HG03442 (cell line): ENCODE results near the gene OAF.
"Not testable (repeated sequence)": the region's sequence is repeated elsewhere in the genome, so short reads cannot be mapped to it uniquely, and the experiment has no call there.

Source experiments
- ATAC-seq: cut with Tn5 transposase; IDR thresholded peaks from one replicate; pipeline ENCODE4 v1.9.1; 2021; ENCODE audit warnings: mild to moderate bottlenecking, moderate library complexity; ENCODE audit not compliant: unreplicated experiment

Gene OAF

DNA sequence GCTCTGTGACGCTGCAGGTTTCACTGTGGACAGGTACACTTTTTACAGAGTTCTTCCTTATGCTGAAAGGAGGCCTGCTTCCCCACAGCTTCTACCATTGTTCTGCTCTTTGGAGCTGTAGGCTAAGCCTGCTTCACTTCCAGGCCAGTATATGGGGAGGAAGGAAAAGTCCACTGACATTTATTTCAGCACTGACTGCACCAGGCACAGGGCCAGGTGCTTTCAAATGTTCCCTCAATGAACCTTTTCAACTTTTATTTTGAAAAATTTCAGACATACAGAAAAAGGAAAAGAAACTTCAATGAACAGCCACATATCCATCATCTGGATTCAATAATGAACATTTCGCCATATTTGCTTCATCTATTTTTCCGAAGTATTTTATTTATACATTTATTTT lies 51.1 kb downstream of the OAF start:
- no peak for ATAC-seq

DNA sequence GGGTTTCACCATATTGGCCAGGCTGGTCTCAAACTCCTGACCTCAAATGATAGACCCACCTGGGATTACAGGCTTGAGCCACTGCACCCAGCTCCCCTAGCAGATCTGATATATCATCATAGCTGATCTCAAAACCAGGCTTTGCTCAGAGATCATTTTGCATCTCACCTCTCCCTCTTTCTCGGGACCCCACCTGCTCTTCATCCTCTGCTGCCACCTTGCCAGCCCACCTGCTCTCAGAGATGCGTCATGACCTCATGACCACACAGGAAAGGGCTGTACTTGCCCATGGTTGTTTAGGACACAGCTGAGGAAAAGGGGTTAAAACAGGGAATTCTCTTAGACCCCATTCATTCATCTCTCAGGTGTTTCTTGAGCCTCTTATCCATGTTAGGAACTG lies 56.5 kb downstream of the OAF start:
- ATAC-seq = no peak

GRCh38 chr11:120268686-120269085 lies 57.9 kb downstream of the OAF start:
- no peak for ATAC-seq

DNA sequence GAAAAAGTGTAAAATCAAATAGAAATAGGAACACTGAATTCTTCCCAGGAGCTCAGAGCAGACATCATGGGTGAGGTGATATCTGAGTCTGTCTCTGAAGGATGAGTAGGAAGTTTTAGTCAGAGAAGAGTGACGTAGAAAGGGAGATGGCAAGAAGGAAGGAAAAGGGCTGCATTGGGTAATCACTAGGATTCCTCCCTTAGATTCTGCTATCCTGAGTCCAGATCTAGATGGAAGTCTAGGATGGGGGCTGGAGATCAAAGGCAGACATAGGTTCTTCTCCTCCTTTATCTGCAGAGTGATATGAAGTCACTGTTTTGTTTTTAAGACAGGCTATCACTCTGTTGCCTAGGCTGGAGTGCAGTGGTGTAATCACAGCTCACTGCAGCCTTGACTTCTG lies 59.6 kb downstream of the OAF start:
- no peak for ATAC-seq

DNA sequence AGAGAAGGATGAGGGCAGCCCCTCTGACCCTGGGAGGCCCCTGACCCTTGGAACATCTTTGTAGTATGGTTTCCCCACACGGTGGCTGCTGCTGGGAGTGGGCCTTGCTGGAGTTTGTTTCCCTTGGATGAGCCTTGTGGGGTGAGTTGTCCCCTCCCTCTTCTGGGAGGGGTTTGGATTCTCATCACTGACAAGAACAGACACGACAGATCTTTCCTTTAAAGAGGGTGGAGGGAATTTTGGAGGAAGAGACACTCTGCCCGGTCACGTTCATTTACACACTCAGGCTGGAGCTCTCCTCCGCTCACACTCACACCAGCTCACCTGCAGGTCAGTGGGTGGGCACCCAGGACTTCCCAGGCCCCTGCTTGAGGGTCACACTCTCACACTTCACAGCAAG lies 60.8 kb downstream of the OAF start:
- ATAC-seq = no peak

GRCh38 chr11:120272303-120272702 lies 61.5 kb downstream of the OAF start:
- ATAC-seq = no peak

DNA sequence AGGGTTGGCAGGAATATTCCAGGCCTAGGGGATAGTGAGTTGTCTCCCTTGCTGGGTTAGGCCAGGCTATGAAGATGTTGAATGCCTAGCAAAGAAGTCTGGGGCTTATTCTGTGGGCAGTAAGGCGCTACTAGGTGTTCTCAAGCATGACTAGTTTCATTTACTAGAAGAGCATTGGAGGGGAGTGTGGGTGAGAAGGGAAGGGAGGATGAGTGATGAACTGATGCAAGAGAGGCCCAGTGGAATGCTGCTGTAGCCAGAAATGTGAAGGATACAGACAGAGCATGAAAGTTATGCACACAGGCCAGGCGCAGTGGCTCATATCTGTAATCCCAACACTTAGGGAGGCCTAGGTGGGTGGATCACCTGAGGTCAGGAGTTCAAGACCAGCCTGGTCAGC lies 62.6 kb downstream of the OAF start:
- no peak for ATAC-seq

DNA sequence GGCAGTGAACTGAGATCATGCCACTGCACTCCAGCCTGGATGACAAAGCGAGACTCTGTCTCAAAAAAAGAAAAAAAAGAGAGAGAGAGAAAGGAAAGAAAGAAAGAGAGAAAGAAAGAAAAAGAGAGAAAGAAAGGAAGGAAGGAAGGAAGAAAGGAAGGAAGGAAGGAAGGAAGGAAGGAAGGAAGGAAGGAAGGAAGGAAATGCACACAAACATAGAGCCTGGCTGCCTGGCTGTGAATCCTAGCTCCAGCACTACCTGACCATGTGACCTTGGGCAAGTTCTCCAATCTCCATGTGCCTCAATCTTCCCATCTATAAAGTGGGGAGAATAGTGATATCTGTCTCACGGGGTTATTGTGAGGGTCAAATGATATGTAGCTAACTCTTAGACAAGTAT lies 63.1 kb downstream of the OAF start:
- ATAC-seq = not testable (repeated sequence)

DNA sequence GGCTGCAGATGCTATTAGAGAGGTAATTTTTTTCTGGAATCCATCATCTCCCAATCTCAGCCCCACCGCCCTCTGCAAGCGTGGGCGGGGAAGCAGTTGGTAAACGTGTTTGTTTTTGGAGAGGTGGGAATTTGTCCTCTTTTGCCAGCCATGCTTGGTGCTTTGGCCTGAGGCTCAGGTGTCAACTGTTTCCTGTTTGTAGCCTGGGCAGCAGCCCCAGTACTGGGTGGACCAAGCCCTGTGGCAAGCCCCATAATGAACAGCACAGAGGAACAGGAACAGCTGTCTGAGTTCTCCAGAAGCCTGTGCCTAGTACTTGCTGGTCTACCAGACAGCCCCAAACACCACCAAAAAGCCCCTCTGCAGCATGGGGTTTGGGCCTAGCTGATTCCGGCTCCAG lies 68.7 kb downstream of the OAF start:
- no peak for ATAC-seq
